HG03565 (cell line): ENCODE results near the gene RPS14.

Experiments
- ATAC-seq: cut with Tn5 transposase; IDR thresholded peaks from one replicate; pipeline ENCODE4 v1.9.1; 2021; ENCODE audit warnings: mild to moderate bottlenecking, moderate library complexity; ENCODE audit not compliant: unreplicated experiment

The RPS14 gene

GRCh38 chr5:150449517-150450339 lies at the start of gene RPS14:
TSS of gene RPS14 (minus strand) at chr5:150449739. CDS start at chr5:150447733, 2,006 bp downstream.
- ATAC-seq = peak; percentile 87

- no peak for ATAC-seq
These were observed 49.4 kb upstream of the RPS14 start for GRCh38 chr5:150498971-150499370.

DNA sequence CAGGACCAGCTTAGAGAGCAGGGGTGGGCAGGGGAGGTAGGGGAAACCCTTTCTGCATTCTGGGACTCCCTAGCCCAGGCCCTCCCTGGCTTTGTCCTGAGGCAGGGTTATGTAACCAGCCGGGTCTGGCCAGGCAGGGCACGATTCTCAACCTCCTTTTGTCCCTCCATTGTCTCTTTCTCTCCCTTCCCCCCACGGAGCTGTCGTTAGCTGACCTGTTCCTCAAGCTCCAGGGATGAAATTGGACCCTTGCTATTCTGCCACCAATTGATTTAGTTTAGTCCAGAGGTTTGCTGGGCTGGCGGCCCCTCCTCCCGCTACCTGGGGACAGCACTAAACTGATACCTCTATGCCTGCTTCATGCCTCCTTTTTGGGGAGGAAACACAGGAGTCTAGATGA lies 49.0 kb upstream of the RPS14 start:
- ATAC-seq = no peak

DNA sequence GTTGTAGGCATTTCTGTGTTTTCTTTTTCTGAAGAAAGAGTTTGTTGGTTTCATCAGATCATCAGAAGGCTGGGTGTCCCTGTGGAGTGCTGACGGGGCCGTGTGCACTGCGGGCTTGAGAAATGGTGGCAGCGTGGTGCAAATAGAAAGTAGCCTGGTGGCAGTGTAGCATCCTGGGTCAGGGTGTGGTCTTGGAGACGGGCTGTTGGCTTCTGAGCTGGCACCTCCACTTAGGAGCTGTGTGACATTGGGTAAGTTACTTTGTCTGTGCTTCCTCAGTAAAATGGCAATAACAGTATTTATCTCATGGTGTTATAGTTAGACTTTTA lies 48.4 kb upstream of the RPS14 start:
- ATAC-seq = no peak

- no peak for ATAC-seq
These were observed 47.9 kb upstream of the RPS14 start for GRCh38 chr5:150497274-150497988.

DNA sequence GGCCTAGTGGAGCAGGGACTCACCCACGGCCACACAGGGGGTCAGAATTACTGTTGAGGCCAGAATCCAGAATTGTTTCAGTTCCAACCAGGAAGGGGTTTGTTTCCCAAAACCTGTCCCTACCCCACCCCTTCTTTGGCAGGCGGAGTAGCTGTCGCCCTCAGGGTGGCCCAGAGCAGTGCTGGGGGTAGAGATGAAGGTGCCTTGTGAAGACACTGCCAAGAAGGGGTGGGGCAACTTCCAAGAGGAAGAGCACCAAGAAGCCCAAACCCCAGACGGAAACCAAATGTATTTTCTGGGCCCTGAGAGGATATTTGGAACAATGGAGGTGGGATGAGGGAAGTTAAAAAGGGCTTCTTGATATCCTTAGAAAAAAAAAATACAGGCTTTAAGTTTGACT lies 47.0 kb upstream of the RPS14 start:
- no peak for ATAC-seq

DNA sequence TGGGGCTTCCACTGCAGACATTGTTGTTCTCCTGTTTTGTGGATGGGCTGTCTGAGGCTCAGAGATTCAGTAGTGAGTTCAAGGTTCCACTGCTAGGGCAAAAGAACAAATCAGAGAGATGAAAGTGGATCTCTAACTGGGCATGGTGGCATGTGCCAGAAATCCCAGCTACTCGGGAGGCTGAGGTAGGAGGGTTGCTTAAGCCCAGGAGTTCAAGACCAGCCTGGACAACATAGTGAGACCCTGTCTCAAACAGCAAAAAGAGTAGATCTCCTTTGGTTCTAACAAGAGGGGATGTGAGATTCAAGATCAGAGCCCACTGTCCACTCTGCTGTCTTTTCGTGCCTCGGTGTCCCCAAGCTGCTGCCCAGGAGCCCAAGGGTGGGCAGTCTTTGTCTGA lies 46.6 kb upstream of the RPS14 start:
- ATAC-seq = no peak

- no peak for ATAC-seq
These were observed 43.1 kb upstream of the RPS14 start for GRCh38 chr5:150492621-150493020.

- no peak for ATAC-seq
These were observed 42.3 kb upstream of the RPS14 start for GRCh38 chr5:150491876-150492275.

- ATAC-seq = no peak
These were observed 41.2 kb upstream of the RPS14 start for GRCh38 chr5:150490754-150491153.

DNA sequence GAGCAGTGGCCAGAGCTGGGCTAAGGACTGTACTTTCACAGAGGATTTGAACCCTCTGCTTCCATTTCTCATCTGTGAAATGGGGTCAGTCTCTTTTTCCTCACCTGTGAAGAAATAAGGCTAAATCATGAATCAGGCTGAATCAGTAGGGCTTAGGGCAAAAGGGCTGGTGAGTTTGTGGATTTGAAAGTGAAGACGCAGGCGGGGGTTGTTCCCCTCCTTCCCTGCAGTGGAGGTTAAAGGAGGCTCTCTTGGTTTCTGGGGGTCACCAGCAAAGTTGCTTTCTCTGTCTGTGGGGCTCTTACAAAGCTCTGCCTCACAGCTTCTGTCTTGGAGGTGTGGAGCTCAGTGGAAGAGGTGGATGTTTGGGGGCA lies 40.7 kb upstream of the RPS14 start:
- ATAC-seq = no peak

DNA sequence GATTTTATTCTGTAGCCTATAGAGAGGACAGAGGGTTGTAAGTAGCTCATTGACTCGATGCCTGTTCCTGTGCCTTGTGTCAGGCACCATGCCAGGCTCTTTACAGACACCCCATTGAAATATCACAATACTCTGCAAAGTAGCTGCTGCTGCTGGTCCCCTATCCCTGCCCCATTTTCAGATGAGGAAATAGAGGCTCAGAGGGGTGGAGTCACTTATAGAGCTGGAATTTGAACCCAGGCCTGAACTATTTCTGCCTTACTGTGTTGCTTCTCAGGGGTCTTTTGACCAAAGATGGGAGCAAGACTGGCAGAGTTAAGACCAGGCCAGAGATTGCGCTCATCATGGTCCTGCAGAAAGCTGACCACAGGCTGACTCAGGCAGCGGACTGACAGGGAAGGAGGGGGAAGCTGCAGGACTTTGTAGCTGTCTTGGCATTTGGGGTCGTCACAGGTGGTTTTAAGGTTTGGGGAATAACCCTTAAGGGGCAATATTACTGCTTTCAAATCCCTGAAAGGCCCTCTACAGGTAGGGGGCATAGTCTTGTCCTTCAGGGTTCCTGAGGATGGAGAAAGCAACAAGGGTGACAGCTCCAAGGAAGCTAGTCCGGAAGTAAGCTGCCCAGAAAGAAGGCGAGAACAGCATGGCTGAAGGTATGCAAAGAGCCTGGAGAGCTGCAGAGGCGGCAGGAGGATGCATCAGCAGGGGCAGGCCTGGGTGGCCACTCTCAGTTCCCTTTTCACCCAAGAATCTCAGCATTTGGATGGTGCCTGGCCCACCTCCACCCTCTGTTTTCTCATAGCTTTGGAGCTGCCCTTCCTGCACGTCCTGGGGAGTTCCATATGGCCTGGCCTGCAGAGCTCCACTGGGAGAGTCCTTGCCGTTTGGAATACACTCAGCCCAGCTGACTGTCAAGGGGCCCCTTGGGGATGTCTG lies 40.1 kb upstream of the RPS14 start:
- peak; percentile 78 for ATAC-seq

DNA sequence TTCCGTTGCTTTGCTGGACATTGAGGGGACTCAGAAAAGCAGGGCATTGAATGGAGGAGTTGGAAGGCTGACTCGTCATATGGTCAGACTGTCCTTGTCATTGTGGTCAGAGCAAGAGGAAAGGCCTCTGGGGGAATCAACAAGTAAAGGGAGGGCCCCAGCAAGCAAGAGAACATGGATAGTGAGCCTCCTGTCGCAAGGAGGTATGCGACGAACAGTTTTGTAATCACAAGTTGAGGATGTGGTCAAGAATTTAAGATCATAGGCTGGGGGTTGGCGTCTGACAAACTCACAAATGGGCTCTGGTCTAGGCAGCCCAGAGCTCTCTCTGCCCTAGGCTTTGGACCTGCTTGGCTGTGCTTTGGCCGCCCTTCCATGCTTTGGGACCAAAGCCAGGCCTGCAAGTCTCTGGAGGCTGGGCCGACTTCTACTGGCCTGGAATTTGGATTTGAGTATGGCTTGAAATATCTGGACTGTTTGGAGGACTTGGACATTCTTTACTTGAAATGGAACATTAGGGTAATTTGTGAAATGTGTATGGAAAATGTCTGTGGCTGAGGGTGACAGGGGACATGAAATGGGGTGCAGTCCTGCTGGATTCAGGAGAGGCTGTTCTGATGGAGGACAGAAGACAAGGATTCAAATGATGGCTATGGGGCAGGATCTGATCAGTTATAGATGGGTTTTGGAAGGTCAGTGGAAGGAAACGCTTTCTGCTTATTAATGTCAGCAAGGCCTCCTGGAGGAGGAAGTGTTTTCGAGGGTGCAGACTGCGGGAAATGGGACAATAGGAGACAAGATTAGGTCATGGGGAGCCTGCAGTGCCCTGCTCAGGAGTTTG lies 39.2 kb upstream of the RPS14 start:
- ATAC-seq = no peak

GRCh38 chr5:150487199-150488061 lies 37.9 kb upstream of the RPS14 start:
- no peak for ATAC-seq

DNA sequence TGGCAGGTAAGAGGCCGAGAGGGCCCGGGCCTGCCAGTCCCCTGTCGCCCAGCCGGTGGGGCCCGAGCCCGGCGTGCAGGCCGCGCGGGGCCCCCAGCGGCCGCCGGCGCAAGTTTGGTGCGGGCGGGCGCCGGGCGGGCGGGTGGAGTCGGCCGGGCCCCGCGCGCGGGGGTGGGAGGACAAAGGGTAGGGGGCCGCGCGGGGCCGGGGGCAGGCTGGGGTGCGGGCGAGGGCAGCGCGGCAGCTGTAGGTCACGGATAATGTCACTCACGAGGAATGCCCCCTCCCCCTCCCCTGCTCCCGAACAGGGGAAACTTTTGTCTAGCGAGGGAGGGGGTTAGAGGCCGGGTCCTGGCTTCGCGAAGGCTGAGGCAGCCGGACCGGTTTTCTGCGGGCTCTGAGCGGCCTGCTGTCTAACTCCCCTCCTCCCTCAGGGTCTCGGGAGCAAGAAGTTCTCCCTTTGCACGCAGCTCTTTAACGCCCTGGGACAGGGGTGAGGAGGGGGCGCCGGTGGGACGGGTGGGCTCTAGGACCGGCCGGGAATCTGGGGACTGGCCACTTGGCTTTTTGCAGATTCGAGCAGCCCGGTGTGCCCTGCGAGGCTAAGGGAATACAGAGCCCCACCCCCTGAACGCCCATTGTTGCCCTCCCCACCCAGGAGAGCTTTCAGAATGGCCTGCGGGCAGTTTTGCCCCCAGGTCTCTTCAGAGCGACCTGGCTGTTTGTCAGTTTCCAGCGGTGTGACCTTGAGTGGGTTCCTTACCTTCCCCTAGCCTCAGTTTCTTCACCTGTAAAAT lies 37.1 kb upstream of the RPS14 start:
- no peak for ATAC-seq

- no peak for ATAC-seq
These were observed 36.3 kb upstream of the RPS14 start for GRCh38 chr5:150485693-150486401.

- no peak for ATAC-seq
These were observed 35.6 kb upstream of the RPS14 start for GRCh38 chr5:150484964-150485692.
